ENCODE results near the gene PNN. TPM values are rescaled to one million over a fixed set of nuclear protein-coding genes. Genes with fewer than 3 reads are reported as not detected.
A peak's percentile ranks its signal among the peaks of the same experiment; 100 is the strongest.

PNN gene
- total and polyA plus RNA-seq, 2 donors (not counting 1 experiment from before 2014, with no cell fraction given) = 14.4 to 14.9 TPM

GRCh38 chr14:39228044-39228443 lies 53.0 kb downstream of the PNN start:
- peaks cover under 1% of the 10 kb centered on the region for H3K4me1 ChIP-seq (ENCODE audit: control insufficient read depth, extremely low read depth, insufficient read depth, low read length)
- no peaks in the 10 kb centered on the region for H3K36me3 ChIP-seq (ENCODE audit: control insufficient read depth, insufficient read depth, low read length)
- no peaks in the 10 kb centered on the region for H4K20me1 ChIP-seq (ENCODE audit: control insufficient read depth, extremely low read depth, insufficient read depth, low read length)
- no peak overlapping the region for H3K4me2 ChIP-seq (ENCODE audit: extremely low read depth, insufficient read depth, low read length)
- no peaks in the 10 kb centered on the region for H3K79me2 ChIP-seq (ENCODE audit: control insufficient read depth, insufficient read depth, low read length)
- H2AFZ ChIP-seq (ENCODE audit: low read length) = no peak overlapping the region
- H3K27me3 ChIP-seq (ENCODE audit: control insufficient read depth, insufficient read depth, low read length) = no peaks in the 10 kb centered on the region
- TF ChIP-seq EZH2 (IDR thresholded peaks at IDR 0.05; ENCODE audit: low read length, missing control alignments) = no peak
- TF ChIP-seq CTCF (conservative IDR thresholded peaks at IDR 0.05 in 1 of 2, IDR thresholded peaks at IDR 0.05 in 1 of 2; ENCODE audit: low read depth in 1 of 2, low read length in 2 of 2) = no peak
- no peak for DNase-seq (ENCODE audit: low read depth in 2 of 2)
- no peak overlapping the region for H3K27ac ChIP-seq (ENCODE audit: insufficient read depth, low read length)
- H3K9me3 ChIP-seq (ENCODE audit: control insufficient read depth, insufficient read depth, low read depth, low read length) = no peaks in the 10 kb centered on the region
- no peak overlapping the region for H3K9ac ChIP-seq (ENCODE audit: insufficient read depth, low read length)
- no peak overlapping the region for H3K4me3 ChIP-seq (replicated peaks in 1 of 4; ENCODE audit: control extremely low read depth in 1 of 4, insufficient read depth in 1 of 4, low read depth in 3 of 4, low read length in 4 of 4)

- Histone ChIP-seq H3K27ac (ENCODE audit: insufficient read depth, low read length) (no peak overlapping the region), H3K9ac (ENCODE audit: insufficient read depth, low read length) (no peak overlapping the region), H3K4me3 (replicated peaks in 1 of 4; ENCODE audit: control extremely low read depth in 1 of 4, insufficient read depth in 1 of 4, low read depth in 3 of 4, low read length in 4 of 4) (no peak overlapping the region), H3K79me2 (ENCODE audit: control insufficient read depth, insufficient read depth, low read length) (no peaks in the 10 kb centered on the region), H3K4me1 (ENCODE audit: control insufficient read depth, extremely low read depth, insufficient read depth, low read length) (peaks cover 3% of the 10 kb centered on the region), H3K9me3 (ENCODE audit: control insufficient read depth, insufficient read depth, low read depth, low read length) (no peaks in the 10 kb centered on the region), H4K20me1 (ENCODE audit: control insufficient read depth, extremely low read depth, insufficient read depth, low read length) (no peaks in the 10 kb centered on the region), H3K27me3 (ENCODE audit: control insufficient read depth, insufficient read depth, low read length) (no peaks in the 10 kb centered on the region), H3K36me3 (ENCODE audit: control insufficient read depth, insufficient read depth, low read length) (no peaks in the 10 kb centered on the region), H3K4me2 (ENCODE audit: extremely low read depth, insufficient read depth, low read length) (no peak overlapping the region), H2AFZ (ENCODE audit: low read length) (no peak overlapping the region)
- TF ChIP-seq EZH2 (IDR thresholded peaks at IDR 0.05; ENCODE audit: low read length, missing control alignments) (no peak), CTCF (conservative IDR thresholded peaks at IDR 0.05 in 1 of 2, IDR thresholded peaks at IDR 0.05 in 1 of 2; ENCODE audit: low read depth in 1 of 2, low read length in 2 of 2) (no peak)
- no peak for DNase-seq (ENCODE audit: low read depth in 2 of 2)
Measured at GRCh38 chr14:39228509-39229221, 53.6 kb downstream of the PNN start.

GRCh38 chr14:39229222-39229543 lies 54.1 kb downstream of the PNN start:
- H3K9me3 ChIP-seq (ENCODE audit: control insufficient read depth, insufficient read depth, low read depth, low read length) = no peaks in the 10 kb centered on the region
- H3K4me1 ChIP-seq (ENCODE audit: control insufficient read depth, extremely low read depth, insufficient read depth, low read length) = peaks cover 3% of the 10 kb centered on the region
- no peak overlapping the region for H3K27ac ChIP-seq (ENCODE audit: insufficient read depth, low read length)
- H3K4me3 ChIP-seq (replicated peaks in 1 of 4; ENCODE audit: control extremely low read depth in 1 of 4, insufficient read depth in 1 of 4, low read depth in 3 of 4, low read length in 4 of 4) = no peak overlapping the region
- DNase-seq (ENCODE audit: low read depth in 2 of 2) = peak in 1 of 2 donors; percentile 11
- no peak overlapping the region for H3K4me2 ChIP-seq (ENCODE audit: extremely low read depth, insufficient read depth, low read length)
- H3K27me3 ChIP-seq (ENCODE audit: control insufficient read depth, insufficient read depth, low read length) = no peaks in the 10 kb centered on the region
- H3K79me2 ChIP-seq (ENCODE audit: control insufficient read depth, insufficient read depth, low read length) = no peaks in the 10 kb centered on the region
- H3K9ac ChIP-seq (ENCODE audit: insufficient read depth, low read length) = no peak overlapping the region
- no peaks in the 10 kb centered on the region for H4K20me1 ChIP-seq (ENCODE audit: control insufficient read depth, extremely low read depth, insufficient read depth, low read length)
- no peak for TF ChIP-seq EZH2 (IDR thresholded peaks at IDR 0.05; ENCODE audit: low read length, missing control alignments)
- TF ChIP-seq CTCF (conservative IDR thresholded peaks at IDR 0.05 in 1 of 2, IDR thresholded peaks at IDR 0.05 in 1 of 2; ENCODE audit: low read depth in 1 of 2, low read length in 2 of 2) = no peak
- no peak overlapping the region for H2AFZ ChIP-seq (ENCODE audit: low read length)
- H3K36me3 ChIP-seq (ENCODE audit: control insufficient read depth, insufficient read depth, low read length) = no peaks in the 10 kb centered on the region
